HCT116 (cell line): Measurements from ENCODE around the gene ALDH1A2.

Source experiments
- CTCF ChIP-seq, 3 experiments: fragments of 200-600 bp in 1 of 3; sonication (generic) in 1 of 3; IDR thresholded peaks in 2 of 3; conservative IDR thresholded peaks in 1 of 3; 2 replicates each; pipeline ENCODE4 v1.5.1; 2012 to 2017; ENCODE audit warnings: low read depth in 2 of 3, low read length in 2 of 3, antibody characterized with exemption in 1 of 3, borderline replicate concordance in 1 of 3, control low read depth in 1 of 3, mild to moderate bottlenecking in 1 of 3, mixed read lengths in 1 of 3, mixed run types in 1 of 3, moderate library complexity in 1 of 3; ENCODE audit not compliant: insufficient read depth in 1 of 3
- EZH2phosphoT487 ChIP-seq: fragments of 200-600 bp; IDR thresholded peaks from 2 replicates; pipeline ENCODE4 v1.6.1; 2018; ENCODE audit warnings: antibody characterized with exemption, borderline replicate concordance
- ZFX ChIP-seq: fragments of 450-650 bp; IDR thresholded peaks from 2 replicates; pipeline ENCODE4 v1.6.1; 2017

- TF ChIP-seq EZH2phosphoT487 = no peak
- no peak for TF ChIP-seq CTCF (IDR thresholded peaks at IDR 0.05 in 2 of 3, conservative IDR thresholded peaks at IDR 0.05 in 1 of 3; ENCODE audit: borderline replicate concordance in 1 of 3, insufficient read depth in 1 of 3, low read depth in 2 of 3, low read length in 2 of 3)
- TF ChIP-seq ZFX = no peak
Observed at GRCh38 chr15:58014040-58014439, 51.5 kb downstream of the ALDH1A2 start.
